OCI-LY1 (cell line): ENCODE data around the gene FAM76B.

Experiments
- CTCF ChIP-seq: fragments of 200-600 bp; sonication (generic), shearing (Covaris generic); IDR thresholded peaks from 2 replicates; pipeline ENCODE4 v1.5.1; 2017; ENCODE audit warnings: mild to moderate bottlenecking, antibody characterized with exemption, low read length, moderate library complexity, mixed read lengths
- EZH2 ChIP-seq: fragments of 200-600 bp; sonication (generic), shearing (Covaris generic); IDR thresholded peaks from 2 replicates; pipeline ENCODE4 v1.8.0; 2017; ENCODE audit warnings: borderline replicate concordance, mixed run types, mild to moderate bottlenecking, antibody characterized with exemption, low read length, moderate library complexity, mixed read lengths

DNA sequence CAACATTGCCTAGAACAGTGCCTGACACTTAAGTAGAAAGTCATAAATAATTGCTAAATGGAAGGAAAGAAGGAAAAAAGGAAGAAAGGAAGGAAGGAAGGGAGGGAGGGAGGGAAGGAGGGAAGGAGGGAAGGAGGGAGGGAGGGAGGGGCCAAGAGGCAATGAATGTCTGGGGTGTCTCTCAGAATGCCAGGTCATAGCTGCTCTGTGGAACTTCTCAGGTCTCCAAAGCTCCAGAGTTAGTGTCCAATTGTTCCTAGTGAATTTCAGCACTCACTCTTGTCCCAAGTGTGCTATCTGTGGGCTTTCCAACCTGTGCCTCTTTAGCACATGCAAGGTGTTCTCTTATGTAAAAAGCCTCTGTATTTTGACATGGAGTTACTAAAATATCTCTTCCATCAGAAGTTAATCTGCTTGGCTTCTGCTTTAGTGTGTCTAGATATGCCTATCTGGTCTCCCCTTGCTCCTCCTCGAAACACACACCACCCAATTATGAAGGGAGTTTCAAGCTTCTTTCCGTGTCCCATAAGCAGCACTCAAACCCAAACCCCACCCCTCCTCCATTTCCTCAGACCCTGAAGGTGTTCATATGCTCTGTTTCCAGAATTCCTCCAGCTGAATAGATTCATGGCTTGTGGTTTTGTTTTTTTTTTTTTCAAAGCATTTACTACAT lies 56.5 kb downstream of the FAM76B start:
- TF ChIP-seq CTCF: no peak
- no peak for TF ChIP-seq EZH2
